Adrenal gland (tissue), 5 donors: ENCODE results near the gene WDR1.

Source experiments
- POLR2A ChIP-seq, 2 donors: fragments of 450-650 bp; IDR thresholded peaks; one replicate each; pipeline ENCODE4 v1.6.1; 2017; ENCODE audit warnings: antibody characterized with exemption in 2 of 2, mild to moderate bottlenecking in 2 of 2, moderate library complexity in 1 of 2
- TF ChIP-seq, protein P1 (sequence below), 6 experiments: fragments of 450-650 bp in 4 of 6; fragments of 200-600 bp in 2 of 6; sonication (generic) in 1 of 6; IDR thresholded peaks; 1 replicate in 5 of 6; 2 replicates in 1 of 6; pipeline versions ENCODE4 v1.5.1 to v1.8.0; 2016 to 2021; ENCODE audit warnings: antibody characterized with exemption in 6 of 6, mild to moderate bottlenecking in 2 of 6, moderate library complexity in 1 of 6
- donor health status: DM: no; HTN: no; CAD: no.

DNA sequence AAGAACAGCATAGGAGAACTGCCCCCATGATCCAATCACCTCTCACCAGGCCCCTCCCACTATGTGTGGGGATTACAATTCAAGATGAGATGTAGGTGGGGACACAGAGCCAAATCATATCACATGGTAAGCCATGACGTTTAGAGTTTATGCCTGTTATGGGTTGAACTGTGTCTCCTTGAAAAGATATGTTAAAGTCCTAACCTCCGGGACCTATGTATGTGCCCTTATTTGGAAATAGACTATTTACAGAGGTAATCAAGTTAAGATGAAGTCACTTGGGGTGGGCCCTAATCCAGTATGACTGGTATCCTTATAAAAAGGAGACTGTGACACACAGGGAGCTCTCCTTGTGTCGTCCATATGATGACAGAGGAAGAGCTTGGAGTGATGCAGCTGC is 70.1 kb downstream of the WDR1 start:
- TF ChIP-seq, protein P1, sequence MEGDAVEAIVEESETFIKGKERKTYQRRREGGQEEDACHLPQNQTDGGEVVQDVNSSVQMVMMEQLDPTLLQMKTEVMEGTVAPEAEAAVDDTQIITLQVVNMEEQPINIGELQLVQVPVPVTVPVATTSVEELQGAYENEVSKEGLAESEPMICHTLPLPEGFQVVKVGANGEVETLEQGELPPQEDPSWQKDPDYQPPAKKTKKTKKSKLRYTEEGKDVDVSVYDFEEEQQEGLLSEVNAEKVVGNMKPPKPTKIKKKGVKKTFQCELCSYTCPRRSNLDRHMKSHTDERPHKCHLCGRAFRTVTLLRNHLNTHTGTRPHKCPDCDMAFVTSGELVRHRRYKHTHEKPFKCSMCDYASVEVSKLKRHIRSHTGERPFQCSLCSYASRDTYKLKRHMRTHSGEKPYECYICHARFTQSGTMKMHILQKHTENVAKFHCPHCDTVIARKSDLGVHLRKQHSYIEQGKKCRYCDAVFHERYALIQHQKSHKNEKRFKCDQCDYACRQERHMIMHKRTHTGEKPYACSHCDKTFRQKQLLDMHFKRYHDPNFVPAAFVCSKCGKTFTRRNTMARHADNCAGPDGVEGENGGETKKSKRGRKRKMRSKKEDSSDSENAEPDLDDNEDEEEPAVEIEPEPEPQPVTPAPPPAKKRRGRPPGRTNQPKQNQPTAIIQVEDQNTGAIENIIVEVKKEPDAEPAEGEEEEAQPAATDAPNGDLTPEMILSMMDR (IDR thresholded peaks at IDR 0.05): no peak
- no peak for TF ChIP-seq POLR2A (IDR thresholded peaks at IDR 0.05)
